Kidney (tissue), 14 donors: ENCODE results near the gene RNF141. TPM values are rescaled to one million over a fixed set of nuclear protein-coding genes. Genes with fewer than 3 reads are reported as not detected.

Experiments
- DNase-seq, 5 donors: peaks; one replicate each; pipeline ENCODE4 v3.0.0-alpha.2; 2013 to 2020
- FAIRE-seq: peaks from 2 replicates; lab custom pipeline; 2012; peaks lifted over from hg19 to GRCh38; lab: Jason Lieb, UNC
- H3K27ac ChIP-seq, 2 donors: one replicate each; pipeline ENCODE4 v1.7.0; 2013; ENCODE audit warnings: low read depth in 2 of 2, low read length in 2 of 2, inconsistent platforms in 1 of 2
- H3K27me3 ChIP-seq: one replicate; pipeline ENCODE4 v1.7.1; 2013; ENCODE audit warnings: low read length, inconsistent platforms; ENCODE audit not compliant: control insufficient read depth, insufficient read depth
- H3K36me3 ChIP-seq, 3 donors: one replicate each; pipeline versions ENCODE4 v1.7.0 to v1.7.1; 2013; ENCODE audit warnings: low read length in 3 of 3, control low read depth in 1 of 3, inconsistent platforms in 1 of 3; ENCODE audit not compliant: insufficient read depth in 3 of 3, control insufficient read depth in 2 of 3
- H3K4me1 ChIP-seq, 3 donors: one replicate each; pipeline versions ENCODE4 v1.7.0 to v1.7.1; 2013; ENCODE audit warnings: low read length in 3 of 3, inconsistent platforms in 1 of 3, low read depth in 1 of 3; ENCODE audit not compliant: control insufficient read depth in 2 of 3, insufficient read depth in 2 of 3
- H3K4me3 ChIP-seq, 3 donors: one replicate each; pipeline versions ENCODE4 v1.7.0 to v1.8.1; 2013; ENCODE audit warnings: low read length in 3 of 3, control low read depth in 1 of 3, inconsistent platforms in 1 of 3
- H3K9ac ChIP-seq, 3 donors: one replicate each; pipeline versions ENCODE4 v1.7.0 to v1.7.1; 2013; ENCODE audit warnings: low read length in 3 of 3, control low read depth in 1 of 3, inconsistent platforms in 1 of 3
- H3K9me3 ChIP-seq, 3 donors: one replicate each; pipeline versions ENCODE4 v1.7.0 to v1.7.1; 2013; ENCODE audit warnings: low read length in 3 of 3, control low read depth in 1 of 3, inconsistent platforms in 1 of 3; ENCODE audit not compliant: control insufficient read depth in 2 of 3, insufficient read depth in 1 of 3
- CTCF ChIP-seq: IDR thresholded peaks from 3 replicates; pipeline ENCODE4 v1.5.1; 2012; ENCODE audit warnings: mild to moderate bottlenecking, moderate library complexity, borderline replicate concordance; ENCODE audit not compliant: insufficient read depth; ENCODE audit errors: extremely low read depth
- intact Hi-C: fragments of 100-400 bp; cut with DNase I; formaldehyde crosslinking; loops from one replicate; pipeline ENCODE4 v1.11.1; 2022
- polyA plus RNA-seq: library from polyadenylated mRNA; stranded (reverse); fragments of 350-450 nt; fragmentation: Illumina TruSeq; extraction: RNeasy Lipid Tissue Mini Kit (QIAGEN cat#74804); gene quantifications from one replicate; pipeline ENCODE4 v1.2.3, GENCODE V29; 2014; ENCODE audit warnings: low read depth, low replicate concordance; ENCODE audit not compliant: insufficient read depth
- total RNA-seq: library from RNA; stranded (reverse); fragmentation: NEBNext Ultra II Directional; extraction: Animal tissue kit (Norgen Biotek cat#: 25700); gene quantifications from one replicate; pipeline ENCODE4 v1.2.1, GENCODE V29; 2021
- donor health status: control.
- donor health status: control.
- donor health status: control.
- donor health status: control.
- donor health status: control.
- donor health status: DM: yes; HTN: yes; CAD: no.
- donor health status: Normal renal cell carcinoma (clear cell type).

Gene RNF141
- total and polyA plus RNA-seq, 2 donors from 2014 or later = 20.5 to 35.8 TPM

- Histone ChIP-seq H3K36me3 (peaks cover 0 to 6% (median 3%) of the 10 kb centered on the region in 3 donors), H3K4me3 (no peak overlapping the region), H3K4me1 (no peaks in the 10 kb centered on the region), H3K27ac (no peak overlapping the region), H3K9ac (no peak overlapping the region), H3K9me3 (no peaks in the 10 kb centered on the region), H3K27me3 (no peaks in the 10 kb centered on the region)
- FAIRE-seq (no peak), DNase-seq (no peak)
- intact Hi-C loops = no loop called here
- TF ChIP-seq CTCF = no peak
These were observed 62.9 kb downstream of the RNF141 start for GRCh38 chr11:10478066-10478465.

DNA sequence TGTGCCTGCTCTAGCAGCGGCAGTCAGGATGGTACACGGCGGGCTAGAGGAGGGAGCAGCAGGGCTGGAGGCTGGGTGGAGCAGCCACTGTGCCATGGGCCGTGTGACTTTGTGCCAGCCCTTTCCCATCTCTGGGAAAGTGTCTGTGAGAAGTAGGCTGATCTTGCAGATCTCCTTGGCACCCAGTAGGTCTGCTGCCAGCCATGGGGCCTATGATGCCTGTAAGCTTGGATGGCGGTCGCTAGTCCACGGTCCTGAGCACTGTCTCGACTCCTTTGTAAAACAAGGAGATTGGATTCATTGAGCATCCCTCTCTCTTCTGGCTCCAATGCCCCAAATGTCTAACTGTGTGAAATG is 63.3 kb downstream of the RNF141 start:
- no peaks in the 10 kb centered on the region for H3K9me3 ChIP-seq
- TF ChIP-seq CTCF = no peak
- H3K9ac ChIP-seq = no peak overlapping the region
- no peak for FAIRE-seq
- H3K27ac ChIP-seq = no peak overlapping the region
- no peak overlapping the region for H3K4me3 ChIP-seq
- H3K36me3 ChIP-seq = peaks cover 0 to 6% (median 3%) of the 10 kb centered on the region in 3 donors
- intact Hi-C loops = no loop called here
- H3K4me1 ChIP-seq = no peaks in the 10 kb centered on the region
- H3K27me3 ChIP-seq = no peaks in the 10 kb centered on the region
- DNase-seq = no peak

DNA sequence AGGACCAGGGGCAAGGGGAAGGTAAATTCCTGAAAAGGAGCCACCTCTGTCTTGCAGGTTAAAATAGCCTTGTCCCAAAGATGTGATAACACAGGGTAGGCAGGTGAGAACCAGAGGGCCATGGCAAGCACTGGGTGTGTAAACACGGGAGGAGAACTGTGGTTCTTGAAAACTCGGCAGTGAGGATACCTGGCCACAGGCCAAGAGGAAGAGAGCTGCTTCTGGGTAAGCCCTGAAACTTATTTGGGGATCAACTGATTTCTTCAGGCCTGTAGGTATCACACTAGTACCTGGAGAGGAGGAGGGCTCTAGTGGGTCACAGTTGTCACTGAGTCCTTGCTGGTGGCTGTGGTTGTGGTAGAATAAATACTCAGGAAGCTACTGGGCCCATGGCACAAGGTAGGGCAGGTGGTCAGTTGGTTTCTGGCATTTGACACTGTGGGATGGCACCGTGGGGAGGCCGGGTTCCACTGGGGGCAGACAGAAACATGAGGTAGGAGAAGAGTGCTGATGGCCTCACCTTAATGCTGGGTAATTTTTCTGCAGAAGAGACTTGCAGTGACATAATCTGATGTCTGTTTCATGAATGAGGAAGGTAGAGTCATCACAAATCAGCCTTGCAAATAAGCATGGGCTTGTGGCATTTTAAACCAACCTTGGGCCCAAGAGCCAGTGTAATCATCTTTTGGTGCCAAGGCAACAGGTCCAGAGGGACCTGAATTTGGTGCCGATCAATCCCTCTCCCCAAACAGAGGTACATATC is 63.9 kb downstream of the RNF141 start:
- intact Hi-C loops = no loop called here
- Histone ChIP-seq H3K27me3 (no peaks in the 10 kb centered on the region), H3K9me3 (no peaks in the 10 kb centered on the region), H3K4me3 (no peak overlapping the region), H3K9ac (no peak overlapping the region), H3K4me1 (no peaks in the 10 kb centered on the region), H3K36me3 (peaks cover 0 to 6% (median 3%) of the 10 kb centered on the region in 3 donors), H3K27ac (no peak overlapping the region)
- DNase-seq (no peak), FAIRE-seq (no peak)
- TF ChIP-seq CTCF = no peak
